Neural progenitor cell (in vitro differentiated cells): ENCODE results near the gene ITGA5. TPM values are rescaled to one million over a fixed set of nuclear protein-coding genes. Genes with fewer than 3 reads are reported as not detected.

Experiments
- DNase-seq: peaks from one replicate; pipeline ENCODE4 v3.0.0-alpha.2; 2016; ENCODE audit warnings: low spot score
- H2AFZ ChIP-seq: fragments of 200-600 bp; sonication (generic); replicated peaks from 2 replicates; pipeline ENCODE4 v1.6.1; 2016; ENCODE audit warnings: antibody characterized with exemption
- H3F3A ChIP-seq: fragments of 200-600 bp; sonication (generic); 2 replicates; pipeline ENCODE4 v1.6.1; 2016; ENCODE audit warnings: antibody characterized with exemption, low read depth
- H3K27ac ChIP-seq: fragments of 200-600 bp; sonication (generic); 2 replicates; pipeline ENCODE4 v1.5.1; 2016; ENCODE audit warnings: mild to moderate bottlenecking
- H3K27me3 ChIP-seq: fragments of 200-600 bp; sonication (generic); 2 replicates; pipeline ENCODE4 v1.6.1; 2016; ENCODE audit warnings: mild to moderate bottlenecking, moderate library complexity
- H3K36me3 ChIP-seq: fragments of 200-600 bp; sonication (generic); 2 replicates; pipeline ENCODE4 v1.5.1; 2016
- H3K4me1 ChIP-seq: fragments of 200-600 bp; sonication (generic); 2 replicates; pipeline ENCODE4 v1.6.1; 2016; ENCODE audit warnings: mixed run types
- H3K4me2 ChIP-seq: fragments of 200-600 bp; sonication (generic); 2 replicates; pipeline ENCODE4 v1.6.1; 2016
- H3K4me3 ChIP-seq: fragments of 200-600 bp; sonication (generic); 2 replicates; pipeline ENCODE4 v1.5.1; 2016
- H3K79me2 ChIP-seq: fragments of 200-600 bp; sonication (generic); 2 replicates; pipeline ENCODE4 v1.6.1; 2016; ENCODE audit warnings: low read depth
- H3K9ac ChIP-seq: fragments of 200-600 bp; sonication (generic); 2 replicates; pipeline ENCODE4 v1.6.1; 2016
- H3K9me3 ChIP-seq: fragments of 200-600 bp; sonication (generic); 2 replicates; pipeline ENCODE4 v1.5.1; 2016; ENCODE audit warnings: low read depth
- H4K20me1 ChIP-seq: fragments of 200-600 bp; sonication (generic); 2 replicates; pipeline ENCODE4 v1.6.1; 2016; ENCODE audit warnings: low read depth
- H3K27ac Mint-ChIP-seq: 3 replicates; pipeline ENCODE4 v1.8.0; 2021; ENCODE audit warnings: mixed read lengths
- H3K27me3 Mint-ChIP-seq: 2 replicates; pipeline ENCODE4 v1.8.0; 2022; ENCODE audit warnings: low read depth, mild to moderate bottlenecking, inconsistent platforms, moderate library complexity, mixed read lengths; ENCODE audit not compliant: insufficient read depth
- H3K36me3 Mint-ChIP-seq: 3 replicates; pipeline ENCODE4 v1.8.0; 2021; ENCODE audit warnings: mixed read lengths
- H3K4me1 Mint-ChIP-seq: 3 replicates; pipeline ENCODE4 v1.8.0; 2021; ENCODE audit warnings: mixed read lengths
- H3K4me3 Mint-ChIP-seq: 3 replicates; pipeline ENCODE4 v1.8.0; 2021; ENCODE audit warnings: mild to moderate bottlenecking, moderate library complexity, mixed read lengths
- H3K9me3 Mint-ChIP-seq: 3 replicates; pipeline ENCODE4 v1.8.0; 2020; ENCODE audit warnings: mixed read lengths
- EZH2 ChIP-seq: fragments of 200-600 bp; sonication (generic); IDR thresholded peaks from 2 replicates; pipeline ENCODE4 v1.6.1; 2017; ENCODE audit warnings: antibody characterized with exemption, mild to moderate bottlenecking, moderate library complexity
- EZH2phosphoT487 ChIP-seq: fragments of 200-600 bp; sonication (generic); IDR thresholded peaks from 2 replicates; pipeline ENCODE4 v1.6.1; 2017; ENCODE audit warnings: antibody characterized with exemption
- total RNA-seq: library from RNA; depleted of rRNA; stranded (reverse); fragments of >200 nt; gene quantifications from 2 replicates; pipeline ENCODE4 v1.2.3, GENCODE V29; 2015; ENCODE audit warnings: low replicate concordance
- TF ChIP-seq, protein P1 (sequence below): fragments of 200-600 bp; sonication (generic); IDR thresholded peaks from 2 replicates; pipeline ENCODE4 v1.5.1; 2017; ENCODE audit warnings: antibody characterized with exemption, mild to moderate bottlenecking

The ITGA5 gene
- total RNA-seq, 1 donor from 2014 or later: 37.7 TPM

DNA sequence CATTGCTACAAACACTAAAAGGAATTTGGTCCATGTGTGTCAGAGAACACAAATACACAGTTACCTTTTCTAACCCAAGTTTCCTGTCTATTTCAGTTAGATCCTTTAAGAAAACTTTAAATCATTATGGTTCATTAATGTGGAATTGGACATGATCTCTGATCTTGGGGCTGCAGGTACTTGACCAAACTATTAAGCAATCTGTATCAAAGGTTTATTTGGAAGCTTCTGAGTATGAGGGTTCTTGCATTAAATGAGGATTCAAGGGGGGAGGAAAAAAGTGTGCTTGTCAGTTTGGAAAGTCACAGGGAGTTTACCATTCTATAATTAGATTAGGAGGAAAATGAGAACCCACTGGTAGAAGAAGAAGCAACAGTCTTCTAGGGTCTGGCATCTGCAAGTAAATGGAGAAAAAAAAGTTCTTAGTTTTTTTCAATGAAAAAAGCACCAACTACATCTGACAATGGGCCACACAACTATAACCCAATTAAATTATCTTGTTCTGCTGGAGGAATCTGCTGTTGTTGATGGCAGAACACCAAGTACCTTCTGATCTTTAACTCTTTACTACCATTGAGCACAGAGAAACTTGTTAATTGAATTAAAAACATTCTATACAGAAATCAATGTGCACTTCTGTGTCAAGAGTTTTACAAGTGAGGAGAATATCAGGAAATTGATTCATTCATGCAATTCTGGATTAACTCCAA, 36.8 kb upstream of the ITGA5 start:
- no peak for DNase-seq
- H3K4me1 ChIP-seq: peaks cover 12% of the 10 kb centered on the region
- no peak overlapping the region for H3K4me2 ChIP-seq
- no peaks in the 10 kb centered on the region for H3K79me2 ChIP-seq
- H3K27ac ChIP-seq: no peak overlapping the region
- no peaks in the 10 kb centered on the region for H3K9me3 ChIP-seq
- H3K4me3 ChIP-seq: no peak overlapping the region
- TF ChIP-seq EZH2phosphoT487: no peak
- TF ChIP-seq EZH2: no peak
- TF ChIP-seq, protein P1, sequence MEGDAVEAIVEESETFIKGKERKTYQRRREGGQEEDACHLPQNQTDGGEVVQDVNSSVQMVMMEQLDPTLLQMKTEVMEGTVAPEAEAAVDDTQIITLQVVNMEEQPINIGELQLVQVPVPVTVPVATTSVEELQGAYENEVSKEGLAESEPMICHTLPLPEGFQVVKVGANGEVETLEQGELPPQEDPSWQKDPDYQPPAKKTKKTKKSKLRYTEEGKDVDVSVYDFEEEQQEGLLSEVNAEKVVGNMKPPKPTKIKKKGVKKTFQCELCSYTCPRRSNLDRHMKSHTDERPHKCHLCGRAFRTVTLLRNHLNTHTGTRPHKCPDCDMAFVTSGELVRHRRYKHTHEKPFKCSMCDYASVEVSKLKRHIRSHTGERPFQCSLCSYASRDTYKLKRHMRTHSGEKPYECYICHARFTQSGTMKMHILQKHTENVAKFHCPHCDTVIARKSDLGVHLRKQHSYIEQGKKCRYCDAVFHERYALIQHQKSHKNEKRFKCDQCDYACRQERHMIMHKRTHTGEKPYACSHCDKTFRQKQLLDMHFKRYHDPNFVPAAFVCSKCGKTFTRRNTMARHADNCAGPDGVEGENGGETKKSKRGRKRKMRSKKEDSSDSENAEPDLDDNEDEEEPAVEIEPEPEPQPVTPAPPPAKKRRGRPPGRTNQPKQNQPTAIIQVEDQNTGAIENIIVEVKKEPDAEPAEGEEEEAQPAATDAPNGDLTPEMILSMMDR: no peak
- H3F3A ChIP-seq: peaks cover 25% of the 10 kb centered on the region
- H4K20me1 ChIP-seq: no peaks in the 10 kb centered on the region
- Mint-ChIP-seq H3K36me3 (no peaks in the 10 kb centered on the region), H3K27ac (no peak overlapping the region), H3K4me1 (peaks cover 8% of the 10 kb centered on the region), H3K4me3 (no peak overlapping the region), H3K9me3 (no peaks in the 10 kb centered on the region), H3K27me3 (peaks cover 5% of the 10 kb centered on the region)
- no peaks in the 10 kb centered on the region for H3K36me3 ChIP-seq
- H3K27me3 ChIP-seq: peaks cover 77% of the 10 kb centered on the region
- H3K9ac ChIP-seq: no peak overlapping the region
- no peak overlapping the region for H2AFZ ChIP-seq

DNA sequence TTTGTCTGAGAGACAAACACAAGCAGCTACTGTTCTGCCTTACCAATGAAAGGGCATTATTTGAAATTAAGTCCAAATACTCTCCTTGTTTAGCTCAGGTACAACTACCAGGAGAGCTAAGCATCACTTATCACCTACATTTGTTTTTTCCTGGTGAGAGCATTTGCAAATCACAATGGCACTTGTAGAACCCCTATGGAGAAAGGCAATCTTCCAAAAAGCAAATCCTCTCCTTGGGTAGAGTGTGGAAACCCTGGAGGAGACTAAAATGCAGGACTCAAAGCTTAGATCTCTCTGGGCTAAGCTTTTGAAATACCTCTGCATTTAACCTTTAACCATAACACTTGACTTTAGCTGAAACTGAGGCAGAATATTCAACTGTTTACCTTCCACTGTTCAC, 33.6 kb upstream of the ITGA5 start:
- H3K27me3 ChIP-seq: peaks cover 76% of the 10 kb centered on the region
- H3K27me3 Mint-ChIP-seq: peaks cover 5% of the 10 kb centered on the region
- H3K4me3 Mint-ChIP-seq: no peak overlapping the region

DNA sequence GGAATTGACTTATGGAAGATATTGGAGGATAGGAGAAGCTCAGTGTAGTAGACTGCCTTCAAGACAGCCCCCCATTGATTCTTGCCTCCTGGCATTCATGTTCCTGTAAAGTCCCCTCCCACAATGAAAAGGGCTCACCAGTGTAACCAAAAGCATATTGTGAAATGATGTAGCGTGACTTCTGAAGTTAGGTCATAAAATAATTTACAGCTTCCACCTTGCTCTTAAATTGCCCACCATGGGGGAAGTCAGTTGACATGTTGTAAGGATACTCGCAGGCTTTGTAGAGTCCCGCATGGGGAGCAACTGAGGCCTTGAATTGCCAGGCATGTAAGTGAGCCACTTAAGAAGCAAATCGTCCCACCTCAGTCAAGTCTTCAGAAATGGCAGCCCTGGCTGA, 29.3 kb upstream of the ITGA5 start:
- Histone ChIP-seq H3K9ac (no peak overlapping the region), H3K27ac (no peak overlapping the region), H3K27me3 (peaks cover 78% of the 10 kb centered on the region), H3K9me3 (no peaks in the 10 kb centered on the region), H3K4me1 (peaks cover 12% of the 10 kb centered on the region), H3F3A (peaks cover 22% of the 10 kb centered on the region), H3K4me3 (no peak overlapping the region), H3K4me2 (no peak overlapping the region), H3K79me2 (no peaks in the 10 kb centered on the region), H3K36me3 (no peaks in the 10 kb centered on the region), H4K20me1 (no peaks in the 10 kb centered on the region), H2AFZ (no peak overlapping the region)
- Mint-ChIP-seq H3K4me3 (no peak overlapping the region), H3K27me3 (peaks cover 8% of the 10 kb centered on the region), H3K9me3 (no peaks in the 10 kb centered on the region), H3K27ac (no peak overlapping the region), H3K4me1 (peaks cover 4% of the 10 kb centered on the region), H3K36me3 (no peaks in the 10 kb centered on the region)
- TF ChIP-seq EZH2: no peak
- no peak for TF ChIP-seq EZH2phosphoT487
- TF ChIP-seq, protein P1: no peak
- DNase-seq: no peak

More for the DNA sequence above, 33.6 kb upstream of the ITGA5 start:
- Histone ChIP-seq H3F3A (peaks cover 25% of the 10 kb centered on the region), H3K4me3 (no peak overlapping the region), H3K9ac (no peak overlapping the region), H4K20me1 (no peaks in the 10 kb centered on the region), H3K9me3 (no peaks in the 10 kb centered on the region), H3K36me3 (no peaks in the 10 kb centered on the region), H3K4me1 (peaks cover 12% of the 10 kb centered on the region), H3K27ac (no peak overlapping the region), H3K4me2 (peak overlapping the region; percentile 2), H2AFZ (no peak overlapping the region), H3K79me2 (no peaks in the 10 kb centered on the region)
- peak; percentile 24 for DNase-seq
- Mint-ChIP-seq H3K27ac (no peak overlapping the region), H3K4me1 (peaks cover 8% of the 10 kb centered on the region), H3K36me3 (no peaks in the 10 kb centered on the region), H3K9me3 (no peaks in the 10 kb centered on the region)
- TF ChIP-seq EZH2 (no peak), EZH2phosphoT487 (no peak)
- TF ChIP-seq, protein P1: no peak
